ENCODE data around the gene LPAR2.

LPAR2 gene

GRCh38 chr19:19637186-19637522, 9.1 kb upstream of the LPAR2 start:
- no peak for TF ChIP-seq POLR2AphosphoS5 (IDR thresholded peaks at IDR 0.05; ENCODE audit: low read depth, low read length)
- no peak for TF ChIP-seq TAF1 (IDR thresholded peaks at IDR 0.05; ENCODE audit: borderline replicate concordance, low read depth, low read length)
- TF ChIP-seq POLR2A (IDR thresholded peaks at IDR 0.05; ENCODE audit: low read depth, low read length): no peak
- FAIRE-seq (no peak), DNase-seq (ENCODE audit: insufficient read length) (no peak)

- FAIRE-seq (no peak), DNase-seq (ENCODE audit: insufficient read length) (no peak)
- TF ChIP-seq TAF1 (IDR thresholded peaks at IDR 0.05; ENCODE audit: borderline replicate concordance, low read depth, low read length) (no peak), POLR2A (IDR thresholded peaks at IDR 0.05; ENCODE audit: low read depth, low read length) (no peak), POLR2AphosphoS5 (IDR thresholded peaks at IDR 0.05; ENCODE audit: low read depth, low read length) (no peak)
Observed at GRCh38 chr19:19636573-19637185, 8.7 kb upstream of the LPAR2 start.

- FAIRE-seq (no peak), DNase-seq (ENCODE audit: insufficient read length) (no peak)
- no peak for TF ChIP-seq POLR2A (IDR thresholded peaks at IDR 0.05; ENCODE audit: low read depth, low read length)
- no peak for TF ChIP-seq TAF1 (IDR thresholded peaks at IDR 0.05; ENCODE audit: borderline replicate concordance, low read depth, low read length)
- no peak for TF ChIP-seq POLR2AphosphoS5 (IDR thresholded peaks at IDR 0.05; ENCODE audit: low read depth, low read length)
Observed at GRCh38 chr19:19635313-19635702, 7.3 kb upstream of the LPAR2 start.

GRCh38 chr19:19634516-19635312, 6.7 kb upstream of the LPAR2 start:
- no peak for FAIRE-seq
- TF ChIP-seq TAF1 (IDR thresholded peaks at IDR 0.05; ENCODE audit: borderline replicate concordance, low read depth, low read length): no peak
- TF ChIP-seq POLR2AphosphoS5 (IDR thresholded peaks at IDR 0.05; ENCODE audit: low read depth, low read length): no peak
- 0 out of 2 replicates have a peak, but pooled peaks have one; percentile 11 for TF ChIP-seq POLR2A (IDR thresholded peaks at IDR 0.05; ENCODE audit: low read depth, low read length)

GRCh38 chr19:19633711-19634515, 5.9 kb upstream of the LPAR2 start:
- FAIRE-seq (no peak), DNase-seq (ENCODE audit: insufficient read length) (no peak)
- TF ChIP-seq POLR2AphosphoS5 (IDR thresholded peaks at IDR 0.05; ENCODE audit: low read depth, low read length) (no peak), TAF1 (IDR thresholded peaks at IDR 0.05; ENCODE audit: borderline replicate concordance, low read depth, low read length) (no peak), POLR2A (IDR thresholded peaks at IDR 0.05; ENCODE audit: low read depth, low read length) (no peak)

More at GRCh38 chr19:19634516-19635312, 6.7 kb upstream of the LPAR2 start:
- no peak for DNase-seq (ENCODE audit: insufficient read length)

- FAIRE-seq (no peak), DNase-seq (ENCODE audit: insufficient read length) (no peak)
- TF ChIP-seq POLR2A (IDR thresholded peaks at IDR 0.05; ENCODE audit: low read depth, low read length) (no peak), TAF1 (IDR thresholded peaks at IDR 0.05; ENCODE audit: borderline replicate concordance, low read depth, low read length) (no peak), POLR2AphosphoS5 (IDR thresholded peaks at IDR 0.05; ENCODE audit: low read depth, low read length) (no peak)
Observed at GRCh38 chr19:19632661-19633060, 4.6 kb upstream of the LPAR2 start.

- DNase-seq (ENCODE audit: insufficient read length) (no peak), FAIRE-seq (no peak)
- TF ChIP-seq POLR2A (IDR thresholded peaks at IDR 0.05; ENCODE audit: low read depth, low read length) (no peak), TAF1 (IDR thresholded peaks at IDR 0.05; ENCODE audit: borderline replicate concordance, low read depth, low read length) (no peak), POLR2AphosphoS5 (IDR thresholded peaks at IDR 0.05; ENCODE audit: low read depth, low read length) (no peak)
Observed at GRCh38 chr19:19631346-19631745, 3.3 kb upstream of the LPAR2 start.

- FAIRE-seq (no peak), DNase-seq (ENCODE audit: insufficient read length) (no peak)
- TF ChIP-seq TAF1 (IDR thresholded peaks at IDR 0.05; ENCODE audit: borderline replicate concordance, low read depth, low read length): no peak
- TF ChIP-seq POLR2AphosphoS5 (IDR thresholded peaks at IDR 0.05; ENCODE audit: low read depth, low read length): 0 out of 2 replicates have a peak, but pooled peaks have one; percentile 15
Observed at GRCh38 chr19:19630426-19630825, 2.4 kb upstream of the LPAR2 start.

GRCh38 chr19:19630062-19630414, 2.0 kb upstream of the LPAR2 start:
- FAIRE-seq (no peak), DNase-seq (ENCODE audit: insufficient read length) (no peak)
- no peak for TF ChIP-seq POLR2AphosphoS5 (IDR thresholded peaks at IDR 0.05; ENCODE audit: low read depth, low read length)
- TF ChIP-seq TAF1 (IDR thresholded peaks at IDR 0.05; ENCODE audit: borderline replicate concordance, low read depth, low read length): no peak
- TF ChIP-seq POLR2A (IDR thresholded peaks at IDR 0.05; ENCODE audit: low read depth, low read length): no peak

GRCh38 chr19:19628501-19629134, 598 bp upstream of the LPAR2 start:
- DNase-seq (ENCODE audit: insufficient read length) (no peak), FAIRE-seq (no peak)
- TF ChIP-seq TAF1 (IDR thresholded peaks at IDR 0.05; ENCODE audit: borderline replicate concordance, low read depth, low read length) (no peak), POLR2AphosphoS5 (IDR thresholded peaks at IDR 0.05; ENCODE audit: low read depth, low read length) (no peak), POLR2A (IDR thresholded peaks at IDR 0.05; ENCODE audit: low read depth, low read length) (0 out of 2 replicates have a peak, but pooled peaks have one; percentile 46)
